T-helper 22 cell (primary cell): ENCODE data around the gene RBMS1.

Source experiments
- DNase-seq: peaks from one replicate; pipeline ENCODE4 v3.0.0-alpha.2; 2020; ENCODE audit warnings: low read depth

The RBMS1 gene

GRCh38 chr2:160332318-160332717 is 161.3 kb downstream of the RBMS1 start:
- DNase-seq = no peak

- DNase-seq = no peak
These were observed 162.2 kb downstream of the RBMS1 start for GRCh38 chr2:160331258-160332025.

- no peak for DNase-seq
These were observed 164.6 kb downstream of the RBMS1 start for GRCh38 chr2:160328811-160329527.

- DNase-seq = no peak
These were observed 166.8 kb downstream of the RBMS1 start for GRCh38 chr2:160326786-160327185.

- DNase-seq = no peak
These were observed 168.2 kb downstream of the RBMS1 start for GRCh38 chr2:160325418-160325817.

- DNase-seq = no peak
These were observed 168.7 kb downstream of the RBMS1 start for GRCh38 chr2:160324917-160325316.

GRCh38 chr2:160324161-160324800 is 169.3 kb downstream of the RBMS1 start:
- no peak for DNase-seq

GRCh38 chr2:160322320-160322719 is 171.3 kb downstream of the RBMS1 start:
- DNase-seq = no peak

- DNase-seq = no peak
These were observed 172.6 kb downstream of the RBMS1 start for GRCh38 chr2:160321006-160321405.

- DNase-seq = no peak
These were observed 173.9 kb downstream of the RBMS1 start for GRCh38 chr2:160319700-160320099.

- no peak for DNase-seq
These were observed 175.4 kb downstream of the RBMS1 start for GRCh38 chr2:160318218-160318617.

GRCh38 chr2:160317181-160318099 is 176.2 kb downstream of the RBMS1 start:
- no peak for DNase-seq

GRCh38 chr2:160315337-160315736 is 178.3 kb downstream of the RBMS1 start:
- no peak for DNase-seq

GRCh38 chr2:160310118-160310828 is 183.3 kb downstream of the RBMS1 start:
- DNase-seq = no peak

GRCh38 chr2:160309585-160309984 is 184.0 kb downstream of the RBMS1 start:
- no peak for DNase-seq

GRCh38 chr2:160308915-160309314 is 184.7 kb downstream of the RBMS1 start:
- no peak for DNase-seq

- no peak for DNase-seq
These were observed 185.1 kb downstream of the RBMS1 start for GRCh38 chr2:160308476-160308875.

- DNase-seq = no peak
These were observed 186.6 kb downstream of the RBMS1 start for GRCh38 chr2:160306985-160307384.

GRCh38 chr2:160305081-160305750 is 188.4 kb downstream of the RBMS1 start:
- DNase-seq = no peak

GRCh38 chr2:160303527-160303926 is 190.1 kb downstream of the RBMS1 start:
- DNase-seq = no peak

GRCh38 chr2:160303076-160303475 is 190.5 kb downstream of the RBMS1 start:
- no peak for DNase-seq
